Upper lobe of left lung (tissue), 4 donors: ENCODE measurements around the gene ZNF441.
"Not testable (repeated sequence)": the region's sequence is repeated elsewhere in the genome, so short reads cannot be mapped to it uniquely, and the experiment has no call there.

ENCODE experiments used
- CTCF ChIP-seq, 6 experiments: fragments of 450-650 bp in 4 of 6; fragments of 200-600 bp in 2 of 6; sonication (generic) in 2 of 6; IDR thresholded peaks; one replicate each; pipeline ENCODE4 v1.5.1; 2016 to 2019; ENCODE audit warnings: antibody characterized with exemption in 6 of 6
- POLR2AphosphoS5 ChIP-seq, 2 donors: sonication (generic); formaldehyde crosslinking; IDR thresholded peaks; one replicate each; pipeline ENCODE4 v1.5.1; 2017; ENCODE audit warnings: antibody characterized with exemption in 2 of 2

GRCh38 chr19:11771520-11771919 lies 4.7 kb downstream of the ZNF441 start:
- not testable (repeated sequence) for TF ChIP-seq CTCF, POLR2AphosphoS5 (IDR thresholded peaks at IDR 0.05)
